GM23338 (cell line): Measurements from ENCODE around the gene GRID1.

ENCODE experiments used
- CREB1 ChIP-seq: fragments of 250-450 bp; sonication (Bioruptor Pico); IDR thresholded peaks from 2 replicates; pipeline ENCODE4 v1.5.0; 2020; ENCODE audit warnings: low read depth, mild to moderate bottlenecking, moderate library complexity
- ETS1 ChIP-seq: IDR thresholded peaks from 2 replicates; pipeline ENCODE4 v1.6.1; 2016; ENCODE audit warnings: antibody characterized with exemption
- EZH2 ChIP-seq: fragments of 200-600 bp; sonication (generic); IDR thresholded peaks from one replicate; pipeline ENCODE4 v1.8.0; 2017; ENCODE audit warnings: antibody characterized with exemption, mild to moderate bottlenecking, low read depth; ENCODE audit not compliant: unreplicated experiment
- EZH2phosphoT487 ChIP-seq: fragments of 200-600 bp; sonication (generic); IDR thresholded peaks from one replicate; pipeline ENCODE4 v1.8.1; 2018; ENCODE audit warnings: antibody characterized with exemption; ENCODE audit not compliant: unreplicated experiment
- NANOG ChIP-seq: IDR thresholded peaks from 2 replicates; pipeline ENCODE4 v1.6.1; 2016; ENCODE audit warnings: antibody characterized with exemption, borderline replicate concordance
- POLR2AphosphoS5 ChIP-seq: IDR thresholded peaks from 2 replicates; pipeline ENCODE4 v1.6.1; 2016; ENCODE audit warnings: antibody characterized with exemption, low read depth
- STAT1 ChIP-seq: IDR thresholded peaks from one replicate; pipeline ENCODE4 v1.6.1; 2016; ENCODE audit warnings: antibody characterized with exemption; ENCODE audit not compliant: unreplicated experiment
- ZNF114 ChIP-seq: fragments of 250-450 bp; sonication (Bioruptor Pico); IDR thresholded peaks from 2 replicates; pipeline ENCODE4 v1.5.0; 2020; ENCODE audit warnings: mild to moderate bottlenecking, moderate library complexity
- ZNF331 ChIP-seq: fragments of 250-450 bp; sonication (Bioruptor Pico); IDR thresholded peaks from 2 replicates; pipeline ENCODE4 v1.5.0; 2020; ENCODE audit warnings: low read depth, mild to moderate bottlenecking, moderate library complexity
- TF ChIP-seq, protein P1 (sequence below), 2 experiments: fragments of 200-600 bp in 1 of 2; sonication (generic) in 1 of 2; conservative IDR thresholded peaks; 2 replicates each; pipeline versions ENCODE4 v1.5.1 to v1.6.1; 2016 to 2017; ENCODE audit warnings: antibody characterized with exemption in 2 of 2, low read depth in 2 of 2, mild to moderate bottlenecking in 2 of 2, moderate library complexity in 1 of 2

DNA sequence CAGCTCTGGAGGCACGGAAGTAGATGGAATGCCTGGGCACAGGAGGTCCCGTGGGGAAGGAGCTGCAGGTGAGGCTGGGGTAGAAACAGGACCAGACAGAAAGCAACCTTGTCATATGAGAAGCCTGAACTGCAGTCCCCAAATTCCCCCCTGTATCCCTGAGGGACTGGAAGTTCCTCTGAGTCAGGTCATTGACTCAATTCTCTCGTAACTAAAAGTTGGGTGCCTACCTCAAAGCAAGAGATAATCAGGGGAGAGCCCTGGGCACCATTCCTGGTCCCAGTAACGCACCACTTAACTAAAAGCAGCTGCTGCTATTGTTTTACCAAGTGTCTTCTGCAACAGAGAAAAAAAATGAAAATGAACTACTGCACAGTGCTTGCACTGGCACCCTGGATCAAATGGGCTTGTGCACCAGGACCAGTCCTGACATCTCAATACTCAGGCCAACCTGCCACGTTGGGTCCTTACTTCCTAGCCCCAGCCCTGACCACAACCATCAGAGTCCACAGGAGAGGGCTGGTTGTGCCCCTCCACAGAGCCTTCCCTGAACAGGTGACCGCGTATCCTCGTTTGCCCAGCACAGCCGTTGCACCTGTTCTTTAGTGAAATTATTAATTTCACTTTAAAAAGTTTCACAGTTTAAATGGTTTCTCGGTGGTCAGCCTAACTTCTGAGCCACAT, 79.3 kb downstream of the GRID1 start:
- TF ChIP-seq EZH2phosphoT487 (no peak), ETS1 (no peak), ZNF331 (no peak), POLR2AphosphoS5 (no peak), EZH2 (no peak), CREB1 (no peak), NANOG (no peak), STAT1 (no peak), ZNF114 (CRISPR knock-in tag) (no peak)
- TF ChIP-seq, protein P1, sequence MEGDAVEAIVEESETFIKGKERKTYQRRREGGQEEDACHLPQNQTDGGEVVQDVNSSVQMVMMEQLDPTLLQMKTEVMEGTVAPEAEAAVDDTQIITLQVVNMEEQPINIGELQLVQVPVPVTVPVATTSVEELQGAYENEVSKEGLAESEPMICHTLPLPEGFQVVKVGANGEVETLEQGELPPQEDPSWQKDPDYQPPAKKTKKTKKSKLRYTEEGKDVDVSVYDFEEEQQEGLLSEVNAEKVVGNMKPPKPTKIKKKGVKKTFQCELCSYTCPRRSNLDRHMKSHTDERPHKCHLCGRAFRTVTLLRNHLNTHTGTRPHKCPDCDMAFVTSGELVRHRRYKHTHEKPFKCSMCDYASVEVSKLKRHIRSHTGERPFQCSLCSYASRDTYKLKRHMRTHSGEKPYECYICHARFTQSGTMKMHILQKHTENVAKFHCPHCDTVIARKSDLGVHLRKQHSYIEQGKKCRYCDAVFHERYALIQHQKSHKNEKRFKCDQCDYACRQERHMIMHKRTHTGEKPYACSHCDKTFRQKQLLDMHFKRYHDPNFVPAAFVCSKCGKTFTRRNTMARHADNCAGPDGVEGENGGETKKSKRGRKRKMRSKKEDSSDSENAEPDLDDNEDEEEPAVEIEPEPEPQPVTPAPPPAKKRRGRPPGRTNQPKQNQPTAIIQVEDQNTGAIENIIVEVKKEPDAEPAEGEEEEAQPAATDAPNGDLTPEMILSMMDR (conservative IDR thresholded peaks at IDR 0.05; ENCODE audit: low read depth in 2 of 2) = no peak
